Measurements from ENCODE around the gene JAK1.

The JAK1 gene

GRCh38 chr1:64839732-64840405, 126.5 kb downstream of the JAK1 start:
- no peak for TF ChIP-seq CTCF (conservative IDR thresholded peaks at IDR 0.05)
- H3K27ac ChIP-seq = no peak overlapping the region

- no peak for TF ChIP-seq CTCF (conservative IDR thresholded peaks at IDR 0.05)
- no peak overlapping the region for H3K27ac ChIP-seq
Measured at GRCh38 chr1:64839261-64839660, 127.1 kb downstream of the JAK1 start.

- H3K27ac ChIP-seq = no peak overlapping the region
- TF ChIP-seq CTCF (conservative IDR thresholded peaks at IDR 0.05) = no peak
Measured at GRCh38 chr1:64838486-64838885, 127.9 kb downstream of the JAK1 start.

GRCh38 chr1:64836802-64837201, 129.5 kb downstream of the JAK1 start:
- no peak for TF ChIP-seq CTCF (conservative IDR thresholded peaks at IDR 0.05)
- H3K27ac ChIP-seq = no peak overlapping the region

- no peak for TF ChIP-seq CTCF (conservative IDR thresholded peaks at IDR 0.05)
- H3K27ac ChIP-seq = no peak overlapping the region
Measured at GRCh38 chr1:64834734-64835133, 131.6 kb downstream of the JAK1 start.

GRCh38 chr1:64830030-64830651, 136.2 kb downstream of the JAK1 start:
- no peak for TF ChIP-seq CTCF (conservative IDR thresholded peaks at IDR 0.05)
- no peak overlapping the region for H3K27ac ChIP-seq

GRCh38 chr1:64829411-64830029, 136.8 kb downstream of the JAK1 start:
- no peak overlapping the region for H3K27ac ChIP-seq

More at GRCh38 chr1:64829411-64830029, 136.8 kb downstream of the JAK1 start:
- TF ChIP-seq CTCF (conservative IDR thresholded peaks at IDR 0.05) = no peak

All from VCaP (cell line).